GM21515 (cell line): Measurements from ENCODE around the gene HSFX3.
A peak's percentile ranks its signal among the peaks of the same experiment; 100 is the strongest.
"Not testable (repeated sequence)": the region's sequence is repeated elsewhere in the genome, so short reads cannot be mapped to it uniquely, and the experiment has no call there.

Experiments used
- ATAC-seq: cut with Tn5 transposase; IDR thresholded peaks from one replicate; pipeline ENCODE4 v1.9.1; 2021; ENCODE audit not compliant: unreplicated experiment

The HSFX3 gene, protein sequence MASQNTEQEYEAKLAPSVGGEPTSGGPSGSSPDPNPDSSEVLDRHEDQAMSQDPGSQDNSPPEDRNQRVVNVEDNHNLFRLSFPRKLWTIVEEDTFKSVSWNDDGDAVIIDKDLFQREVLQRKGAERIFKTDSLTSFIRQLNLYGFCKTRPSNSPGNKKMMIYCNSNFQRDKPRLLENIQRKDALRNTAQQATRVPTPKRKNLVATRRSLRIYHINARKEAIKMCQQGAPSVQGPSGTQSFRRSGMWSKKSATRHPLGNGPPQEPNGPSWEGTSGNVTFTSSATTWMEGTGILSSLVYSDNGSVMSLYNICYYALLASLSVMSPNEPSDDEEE

GRCh38 chrX:149549701-149550100 lies at the start of gene HSFX3:
Gene HSFX3 (minus strand): TSS chrX:149549924. CDS start chrX:149549852, 72 bp downstream.
- ATAC-seq: not testable (repeated sequence)

- not testable (repeated sequence) for ATAC-seq
Observed at GRCh38 chrX:149598603-149599002, 48.9 kb upstream of the HSFX3 start.

- not testable (repeated sequence) for ATAC-seq
Observed at GRCh38 chrX:149595943-149596342, 46.2 kb upstream of the HSFX3 start.

DNA sequence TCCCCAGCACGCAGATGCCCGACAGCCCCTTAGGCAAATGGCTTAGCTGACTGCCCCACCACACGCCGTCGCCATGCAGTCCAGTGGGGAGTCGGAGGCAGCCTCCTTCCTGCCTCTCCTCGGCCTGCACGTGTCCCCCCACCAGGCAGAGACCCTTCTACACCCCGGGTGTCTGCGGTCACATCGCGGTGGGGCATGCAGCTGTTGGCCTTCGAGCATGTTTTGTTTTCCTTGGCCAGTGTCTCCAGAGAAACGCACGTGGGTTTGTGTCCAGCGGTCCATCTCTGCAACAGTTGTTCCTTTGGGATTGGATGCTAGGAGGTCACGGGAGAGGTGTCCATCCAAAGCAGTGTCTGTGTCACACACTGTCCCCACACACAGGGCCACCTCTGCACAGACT lies 45.5 kb upstream of the HSFX3 start, which contains the start of gene HSFX2:
Gene HSFX2 (minus strand): TSS at position 101 of the 400 bp plus-strand sequence. CDS start 614 bp downstream, outside the sequence.
- ATAC-seq: not testable (repeated sequence)

- ATAC-seq: not testable (repeated sequence)
Observed at GRCh38 chrX:149590993-149591392, 41.3 kb upstream of the HSFX3 start.

DNA sequence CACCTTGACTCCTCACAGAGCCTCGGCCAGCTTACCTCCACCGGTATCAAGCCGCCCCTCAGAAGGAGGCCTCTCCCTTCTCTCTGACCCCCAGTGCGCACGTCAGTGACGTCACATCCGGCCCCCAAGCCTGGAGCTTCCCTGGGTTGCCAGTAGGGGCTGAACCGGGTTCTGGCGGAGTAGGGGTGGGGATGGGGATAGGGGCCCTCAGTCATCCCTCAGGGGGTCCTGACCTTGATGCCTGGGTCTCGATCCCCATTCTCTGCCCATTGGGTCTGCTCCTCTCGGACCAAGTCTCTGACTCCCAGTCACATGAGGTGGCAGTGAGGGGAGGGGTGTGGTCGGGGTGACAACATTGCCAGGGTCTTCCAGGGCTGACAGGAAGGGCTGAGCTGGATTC lies 37.6 kb upstream of the HSFX3 start, which contains the start of gene MAGEA9B:
Gene MAGEA9B (minus strand): TSS at position 101 of the 400 bp plus-strand sequence. CDS start 4,280 bp downstream, outside the sequence.
- ATAC-seq: not testable (repeated sequence)

DNA sequence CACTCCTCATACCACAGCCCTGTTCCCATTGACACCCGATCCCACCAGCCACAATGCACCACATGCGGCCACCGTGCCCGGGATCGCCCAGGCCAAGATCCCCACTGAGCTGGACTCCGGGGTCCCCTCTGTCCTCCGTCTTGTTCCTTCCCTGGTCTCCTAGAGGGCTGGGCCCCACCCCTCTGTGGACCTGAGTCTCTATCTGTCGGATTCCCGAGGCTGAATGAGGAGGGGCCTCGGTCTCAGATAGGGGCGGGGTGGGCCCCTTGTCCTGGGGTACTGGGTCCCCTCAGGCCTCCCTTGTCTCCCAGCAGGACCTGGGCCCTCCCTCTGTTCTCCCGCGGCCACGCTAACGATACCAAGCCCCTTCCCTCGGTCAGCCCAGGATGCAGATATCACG lies 35.9 kb upstream of the HSFX3 start:
- ATAC-seq: not testable (repeated sequence)

DNA sequence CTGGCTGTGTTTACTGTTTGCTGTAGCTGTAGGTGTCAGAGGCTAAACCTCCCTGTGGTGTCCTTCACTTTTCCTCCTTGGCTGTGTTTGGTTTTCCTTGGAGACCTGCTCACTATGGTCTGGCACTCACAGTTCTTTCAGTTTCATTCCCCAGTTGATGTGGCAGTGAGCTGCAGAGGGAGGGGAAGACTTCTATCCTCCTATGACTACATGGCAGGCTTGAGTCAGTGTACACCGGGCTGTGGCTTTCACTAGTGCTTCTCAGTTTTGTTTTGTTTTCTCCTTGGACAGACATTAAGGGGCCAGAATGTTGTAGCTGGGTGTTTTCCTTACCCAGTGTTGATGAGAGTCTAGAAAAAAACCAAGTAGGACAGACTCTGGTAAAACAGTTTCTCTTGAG lies 23.7 kb upstream of the HSFX3 start:
- ATAC-seq: peak; percentile 100

GRCh38 chrX:149572743-149573142 lies 23.0 kb upstream of the HSFX3 start:
- ATAC-seq: no peak

- ATAC-seq: no peak
Observed at GRCh38 chrX:149571770-149572169, 22.0 kb upstream of the HSFX3 start.

DNA sequence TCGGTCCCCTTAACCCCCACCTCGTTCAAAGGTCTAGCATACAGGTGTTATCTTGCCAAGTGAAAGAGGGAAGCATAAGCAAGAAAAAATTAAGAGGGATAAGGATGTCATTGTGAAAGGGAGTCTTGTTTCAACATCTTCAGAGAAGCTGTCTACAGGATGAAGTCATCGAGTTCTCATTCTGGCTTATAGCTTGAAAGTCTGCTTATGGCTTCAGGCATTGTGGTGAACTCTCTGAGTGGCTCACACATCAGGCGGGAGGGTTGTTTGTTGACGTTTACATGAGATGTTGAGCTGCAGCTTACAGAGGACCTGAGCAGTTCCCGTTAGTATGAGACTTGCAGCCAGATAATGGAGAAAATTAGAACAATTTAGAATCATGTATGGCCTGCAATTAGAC lies 20.9 kb upstream of the HSFX3 start:
- ATAC-seq: no peak

DNA sequence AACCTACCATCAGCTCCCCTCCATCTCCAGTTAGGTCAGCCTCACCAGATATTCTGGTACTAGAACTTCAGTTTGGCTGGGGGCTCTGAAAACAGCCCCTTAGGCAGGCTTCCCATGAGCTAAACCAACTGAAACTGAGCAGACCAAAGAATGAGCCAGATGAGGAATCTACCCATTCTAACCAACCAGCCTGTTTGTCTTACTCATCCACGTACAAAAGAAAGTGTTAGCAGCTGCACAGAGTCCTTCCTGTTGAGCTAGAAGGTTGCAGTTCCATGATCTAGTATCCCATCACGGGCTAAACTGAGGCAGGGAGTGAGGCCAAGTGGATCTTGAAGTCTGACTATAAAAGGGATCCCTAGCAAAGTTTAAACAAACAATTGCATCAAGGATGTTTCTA lies 20.0 kb upstream of the HSFX3 start:
- no peak for ATAC-seq

GRCh38 chrX:149568701-149569296 lies 19.1 kb upstream of the HSFX3 start:
- no peak for ATAC-seq

GRCh38 chrX:149567621-149568417 lies 18.1 kb upstream of the HSFX3 start:
- no peak for ATAC-seq

DNA sequence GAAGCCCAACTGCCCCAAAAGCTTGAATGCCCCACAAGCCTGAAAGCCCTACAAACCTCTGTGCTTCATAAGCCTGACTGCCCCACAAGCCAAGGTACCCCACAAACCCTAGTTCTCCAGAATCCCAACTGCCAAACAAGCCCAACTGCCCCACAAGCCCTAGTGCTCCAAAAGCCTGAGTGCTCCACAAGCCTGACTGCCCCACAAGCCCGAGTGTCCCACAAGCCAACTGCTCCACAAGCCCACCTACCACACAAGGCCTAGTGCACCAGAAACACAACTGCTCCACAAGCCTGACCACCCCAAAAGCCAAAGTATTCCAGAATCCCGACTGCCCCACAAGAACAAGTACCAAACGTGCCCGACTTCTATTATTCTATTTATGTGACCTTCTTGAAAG lies 13.6 kb upstream of the HSFX3 start:
- ATAC-seq: no peak

GRCh38 chrX:149555251-149555650 lies 5.5 kb upstream of the HSFX3 start:
- not testable (repeated sequence) for ATAC-seq

GRCh38 chrX:149551939-149552248 lies 2.2 kb upstream of the HSFX3 start:
- not testable (repeated sequence) for ATAC-seq

DNA sequence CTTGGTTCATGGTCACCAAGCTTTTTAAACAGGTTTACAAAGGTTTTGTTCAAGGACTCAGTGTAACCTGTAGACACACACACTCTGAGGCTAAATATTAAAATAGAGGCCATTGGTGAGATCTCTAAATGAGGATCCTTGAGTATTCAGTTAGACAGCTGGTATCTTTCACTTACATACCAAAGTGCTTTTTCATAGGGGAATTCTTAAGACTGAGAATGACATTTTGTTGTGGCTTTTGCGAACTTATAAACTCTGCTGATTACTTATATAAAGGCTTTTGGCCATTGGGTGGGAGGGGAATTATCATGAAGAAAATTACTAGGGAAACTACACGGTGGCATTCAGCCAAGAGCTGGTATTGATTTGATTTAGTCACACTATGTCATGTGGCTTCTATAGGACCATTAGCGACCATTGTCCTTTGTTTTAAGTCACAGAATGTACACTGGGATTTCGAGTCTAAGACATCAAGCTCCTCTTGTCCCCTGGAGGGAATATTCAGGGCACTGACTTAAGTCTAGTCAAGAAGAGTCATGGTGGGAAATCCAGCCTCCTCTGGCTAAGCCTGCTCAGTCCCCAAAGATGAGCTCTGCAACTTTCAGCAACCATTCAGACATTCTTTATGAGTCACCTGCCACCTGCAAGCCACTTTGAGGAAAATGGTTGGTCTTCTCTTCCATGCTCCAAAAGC lies 1.7 kb upstream of the HSFX3 start:
- not testable (repeated sequence) for ATAC-seq

DNA sequence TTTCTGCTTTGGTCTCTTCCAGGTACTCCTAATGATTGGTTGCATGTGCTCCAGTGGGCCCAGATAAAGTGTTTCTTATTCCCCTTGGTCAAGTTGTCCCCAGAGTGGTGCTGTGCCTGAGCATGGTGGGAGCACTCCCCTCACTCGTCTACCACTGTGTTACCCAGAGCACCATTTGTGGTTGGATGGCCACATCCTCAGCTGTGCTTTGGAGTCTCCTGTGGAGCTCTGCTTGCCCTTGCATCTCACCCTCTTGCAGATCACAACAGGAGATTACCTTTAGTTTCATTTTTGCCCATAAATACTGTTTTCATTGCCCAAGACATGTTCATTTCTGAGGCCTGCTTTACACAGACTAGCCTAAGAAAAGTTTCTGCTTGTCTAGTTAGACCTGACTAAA lies 730 bp upstream of the HSFX3 start:
- not testable (repeated sequence) for ATAC-seq

- not testable (repeated sequence) for ATAC-seq
Observed at GRCh38 chrX:149547782-149548181, 1.9 kb downstream of the HSFX3 start.

- ATAC-seq: not testable (repeated sequence)
Observed at GRCh38 chrX:149546962-149547361, 2.8 kb downstream of the HSFX3 start.
